Measurements from ENCODE around the gene WNT5B.

DNA sequence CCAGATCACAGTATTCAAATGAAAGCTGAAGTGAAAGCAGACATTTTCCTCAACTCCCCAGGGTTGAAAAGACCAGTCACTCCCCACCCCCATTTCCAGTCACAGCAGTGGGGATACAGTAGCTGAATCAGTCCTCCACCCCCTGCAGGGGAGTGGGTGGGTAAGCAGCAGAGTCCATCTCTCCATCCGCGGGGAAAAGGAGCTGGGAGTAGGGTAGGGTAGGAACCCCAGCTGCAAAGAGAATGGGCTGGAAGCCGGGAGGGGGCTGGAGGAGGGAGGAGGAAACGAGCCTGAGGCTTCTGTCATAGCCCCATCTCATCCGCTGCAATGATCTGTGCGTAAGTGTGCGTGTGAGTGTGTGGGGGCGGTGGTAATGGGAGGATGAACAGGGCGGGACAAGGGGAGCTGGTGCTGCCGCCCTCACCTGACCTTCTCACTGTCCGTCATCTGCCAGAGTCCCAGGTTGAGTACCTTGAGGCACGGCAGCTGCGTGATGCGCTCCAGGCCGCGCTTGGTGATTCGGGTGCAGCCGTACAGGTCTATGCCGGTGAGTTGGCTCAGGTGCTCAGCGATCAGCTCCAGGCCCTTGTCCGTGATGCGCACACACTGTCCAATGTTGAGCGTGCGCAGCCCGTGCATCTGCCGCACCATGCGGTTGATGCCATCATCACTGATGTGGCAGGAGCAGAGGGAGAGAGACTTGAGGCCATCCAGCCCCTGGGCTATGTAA is 36.4 kb upstream of the WNT5B start:
- TF ChIP-seq, protein P1, sequence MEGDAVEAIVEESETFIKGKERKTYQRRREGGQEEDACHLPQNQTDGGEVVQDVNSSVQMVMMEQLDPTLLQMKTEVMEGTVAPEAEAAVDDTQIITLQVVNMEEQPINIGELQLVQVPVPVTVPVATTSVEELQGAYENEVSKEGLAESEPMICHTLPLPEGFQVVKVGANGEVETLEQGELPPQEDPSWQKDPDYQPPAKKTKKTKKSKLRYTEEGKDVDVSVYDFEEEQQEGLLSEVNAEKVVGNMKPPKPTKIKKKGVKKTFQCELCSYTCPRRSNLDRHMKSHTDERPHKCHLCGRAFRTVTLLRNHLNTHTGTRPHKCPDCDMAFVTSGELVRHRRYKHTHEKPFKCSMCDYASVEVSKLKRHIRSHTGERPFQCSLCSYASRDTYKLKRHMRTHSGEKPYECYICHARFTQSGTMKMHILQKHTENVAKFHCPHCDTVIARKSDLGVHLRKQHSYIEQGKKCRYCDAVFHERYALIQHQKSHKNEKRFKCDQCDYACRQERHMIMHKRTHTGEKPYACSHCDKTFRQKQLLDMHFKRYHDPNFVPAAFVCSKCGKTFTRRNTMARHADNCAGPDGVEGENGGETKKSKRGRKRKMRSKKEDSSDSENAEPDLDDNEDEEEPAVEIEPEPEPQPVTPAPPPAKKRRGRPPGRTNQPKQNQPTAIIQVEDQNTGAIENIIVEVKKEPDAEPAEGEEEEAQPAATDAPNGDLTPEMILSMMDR (IDR thresholded peaks at IDR 0.05; ENCODE audit: insufficient read depth, low read length, poor library complexity, severe bottlenecking): no peak
- no peak for TF ChIP-seq EZH2phosphoT487 (conservative IDR thresholded peaks at IDR 0.05; ENCODE audit: low read length)
